ENCODE results near the gene SSTR3. TPM values are rescaled to one million over a fixed set of nuclear protein-coding genes. Genes with fewer than 3 reads are reported as not detected.
"Not testable (repeated sequence)": the region's sequence is repeated elsewhere in the genome, so short reads cannot be mapped to it uniquely, and the experiment has no call there.

SSTR3 gene
- total and polyA plus RNA-seq, 8 donors, result 0.32 to 8.7 (median 1.3) TPM

GRCh38 chr22:37234736-37235711, 22.7 kb upstream of the SSTR3 start:
- no peak for DNase-seq
- Histone ChIP-seq H3K4me1 (peaks cover 0 to 5% (median 3%) of the 10 kb centered on the region in 3 donors), H3K27ac (no peak overlapping the region), H3K27me3 (no peaks in the 10 kb centered on the region), H3K36me3 (no peaks in the 10 kb centered on the region), H3K4me3 (no peak overlapping the region), H3K9me3 (no peaks in the 10 kb centered on the region)
- TF ChIP-seq, protein P1, sequence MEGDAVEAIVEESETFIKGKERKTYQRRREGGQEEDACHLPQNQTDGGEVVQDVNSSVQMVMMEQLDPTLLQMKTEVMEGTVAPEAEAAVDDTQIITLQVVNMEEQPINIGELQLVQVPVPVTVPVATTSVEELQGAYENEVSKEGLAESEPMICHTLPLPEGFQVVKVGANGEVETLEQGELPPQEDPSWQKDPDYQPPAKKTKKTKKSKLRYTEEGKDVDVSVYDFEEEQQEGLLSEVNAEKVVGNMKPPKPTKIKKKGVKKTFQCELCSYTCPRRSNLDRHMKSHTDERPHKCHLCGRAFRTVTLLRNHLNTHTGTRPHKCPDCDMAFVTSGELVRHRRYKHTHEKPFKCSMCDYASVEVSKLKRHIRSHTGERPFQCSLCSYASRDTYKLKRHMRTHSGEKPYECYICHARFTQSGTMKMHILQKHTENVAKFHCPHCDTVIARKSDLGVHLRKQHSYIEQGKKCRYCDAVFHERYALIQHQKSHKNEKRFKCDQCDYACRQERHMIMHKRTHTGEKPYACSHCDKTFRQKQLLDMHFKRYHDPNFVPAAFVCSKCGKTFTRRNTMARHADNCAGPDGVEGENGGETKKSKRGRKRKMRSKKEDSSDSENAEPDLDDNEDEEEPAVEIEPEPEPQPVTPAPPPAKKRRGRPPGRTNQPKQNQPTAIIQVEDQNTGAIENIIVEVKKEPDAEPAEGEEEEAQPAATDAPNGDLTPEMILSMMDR (IDR thresholded peaks at IDR 0.05), result no peak
- 79 to 82% methylated on average over 16 of the region's 16 CpGs for WGBS, 2 donors
- intact Hi-C loops (cut with DNase I), result no loop called here
- FAIRE-seq, result no peak
- no peak for ATAC-seq

- Histone ChIP-seq H3K4me3 (no peak overlapping the region), H3K4me1 (peaks cover 0 to 5% (median 3%) of the 10 kb centered on the region in 3 donors), H3K9me3 (no peaks in the 10 kb centered on the region), H3K36me3 (no peaks in the 10 kb centered on the region), H3K27ac (no peak overlapping the region), H3K27me3 (no peaks in the 10 kb centered on the region)
- TF ChIP-seq, protein P1 (IDR thresholded peaks at IDR 0.05), result no peak
- intact Hi-C loops (cut with DNase I), result no loop called here
- ATAC-seq (no peak), DNase-seq (no peak), FAIRE-seq (no peak)
- WGBS, 2 donors, result 47 to 54% methylated on average over 27 of the region's 27 CpGs
Measured at GRCh38 chr22:37233751-37234631, 21.7 kb upstream of the SSTR3 start.

DNA sequence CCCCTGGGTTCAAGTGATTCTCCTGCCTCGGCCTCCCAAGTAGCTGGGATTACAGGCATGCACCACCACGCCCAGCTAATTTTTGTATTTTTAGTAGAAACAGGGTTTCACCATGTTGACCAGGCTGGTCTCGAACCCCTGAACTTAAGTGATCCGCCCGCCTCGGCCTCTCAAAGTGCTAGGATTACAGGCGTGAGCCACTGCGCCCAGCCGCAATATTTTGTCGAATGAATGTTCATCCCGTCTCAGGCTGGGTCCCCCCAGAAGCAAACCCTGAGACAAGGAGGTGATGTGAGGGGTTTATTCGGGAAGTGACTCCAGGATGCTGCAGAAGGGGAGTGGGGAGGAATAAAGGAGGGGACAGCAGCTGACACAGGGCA, 21.1 kb upstream of the SSTR3 start:
- H3K27ac ChIP-seq; H3K27me3 ChIP-seq; FAIRE-seq; H3K36me3 ChIP-seq; intact Hi-C loops (cut with DNase I); ATAC-seq; H3K4me1 ChIP-seq; DNase-seq; H3K4me3 ChIP-seq; H3K9me3 ChIP-seq: not testable (repeated sequence)
- 81 to 87% methylated on average over 12 of the region's 12 CpGs for WGBS, 2 donors

DNA sequence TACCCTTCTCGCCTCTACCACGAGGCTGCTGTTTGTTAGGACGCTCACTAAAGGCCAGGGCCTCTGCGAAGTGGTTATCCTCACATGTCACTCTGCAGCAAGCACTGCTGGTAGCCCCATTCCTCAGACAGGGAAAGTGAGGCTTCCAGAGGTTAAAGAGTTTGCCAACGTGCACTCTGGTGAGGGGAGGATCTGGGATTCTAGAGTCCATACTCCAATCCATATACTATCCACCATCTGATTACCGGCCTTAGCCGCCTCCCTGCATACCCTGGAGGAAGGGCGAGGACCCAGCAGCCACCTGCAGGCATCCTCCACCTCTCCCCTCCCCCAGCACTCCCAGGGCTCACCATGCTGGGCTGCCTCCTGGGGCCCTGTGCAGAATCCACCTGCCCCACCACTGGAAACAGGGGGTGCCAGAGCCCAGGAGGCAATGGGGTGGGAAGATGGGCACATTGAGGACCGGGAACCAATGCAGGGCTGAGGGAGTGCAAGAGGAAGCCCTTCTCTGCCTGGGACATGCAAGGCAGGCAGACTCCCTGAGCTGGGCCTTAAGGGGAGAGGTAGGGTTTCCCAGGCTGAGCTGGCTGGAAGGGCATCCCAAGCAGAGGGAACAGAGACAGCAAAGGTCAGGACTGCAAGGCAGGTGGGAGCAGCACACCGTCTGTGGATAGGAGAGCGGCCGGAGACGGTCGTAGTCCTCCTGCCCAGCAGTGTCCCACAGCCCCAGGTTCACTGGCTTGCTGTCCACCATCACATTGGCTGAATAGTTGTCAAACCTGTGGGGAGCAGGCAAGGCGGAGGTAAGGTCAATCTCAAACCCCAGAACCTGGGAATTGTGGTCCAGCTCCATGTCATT, 20.1 kb upstream of the SSTR3 start:
- Histone ChIP-seq H3K4me3 (no peak overlapping the region), H3K27ac (no peak overlapping the region), H3K36me3 (no peaks in the 10 kb centered on the region), H3K4me1 (peaks cover 0 to 5% (median 3%) of the 10 kb centered on the region in 3 donors), H3K27me3 (no peaks in the 10 kb centered on the region), H3K9me3 (no peaks in the 10 kb centered on the region)
- TF ChIP-seq, protein P1 (IDR thresholded peaks at IDR 0.05), result no peak
- intact Hi-C loops (cut with DNase I), result no loop called here
- FAIRE-seq (no peak), DNase-seq (no peak), ATAC-seq (no peak)
- 89% methylated on average over 15 of the region's 15 CpGs for WGBS, 2 donors
